ENCODE results near the gene KIF1A.

Gene KIF1A

GRCh38 chr2:240768216-240768615, 51.8 kb downstream of the KIF1A start:
- TF ChIP-seq JUND (IDR thresholded peaks at IDR 0.05; ENCODE audit: low read depth): no peak
- DNase-seq (ENCODE audit: low read depth in 1 of 2, low spot score in 1 of 2): no peak
- in situ Hi-C loops (cut with HindIII; ENCODE audit: low pct_unique_long_range_greater_than_20kb, low sequenced_read_pairs): no loop called here

GRCh38 chr2:240767341-240767740, 52.7 kb downstream of the KIF1A start:
- in situ Hi-C loops (cut with HindIII; ENCODE audit: low pct_unique_long_range_greater_than_20kb, low sequenced_read_pairs): no loop called here
- DNase-seq (ENCODE audit: low read depth in 1 of 2, low spot score in 1 of 2): no peak
- TF ChIP-seq JUND (IDR thresholded peaks at IDR 0.05; ENCODE audit: low read depth): no peak

- no peak for TF ChIP-seq JUND (IDR thresholded peaks at IDR 0.05; ENCODE audit: low read depth)
- in situ Hi-C loops (cut with HindIII; ENCODE audit: low pct_unique_long_range_greater_than_20kb, low sequenced_read_pairs): no loop called here
- DNase-seq (ENCODE audit: low read depth in 1 of 2, low spot score in 1 of 2): no peak
Observed at GRCh38 chr2:240766072-240766471, 53.9 kb downstream of the KIF1A start.

GRCh38 chr2:240765007-240765406, 55.0 kb downstream of the KIF1A start:
- in situ Hi-C loops (cut with HindIII; ENCODE audit: low pct_unique_long_range_greater_than_20kb, low sequenced_read_pairs): no loop called here
- DNase-seq (ENCODE audit: low read depth in 1 of 2, low spot score in 1 of 2): no peak
- no peak for TF ChIP-seq JUND (IDR thresholded peaks at IDR 0.05; ENCODE audit: low read depth)

GRCh38 chr2:240764605-240765004, 55.4 kb downstream of the KIF1A start:
- DNase-seq (ENCODE audit: low read depth in 1 of 2, low spot score in 1 of 2): no peak
- no peak for TF ChIP-seq JUND (IDR thresholded peaks at IDR 0.05; ENCODE audit: low read depth)
- in situ Hi-C loops (cut with HindIII; ENCODE audit: low pct_unique_long_range_greater_than_20kb, low sequenced_read_pairs): no loop called here

GRCh38 chr2:240762971-240763370, 57.0 kb downstream of the KIF1A start:
- no peak for TF ChIP-seq JUND (IDR thresholded peaks at IDR 0.05; ENCODE audit: low read depth)
- no peak for DNase-seq (ENCODE audit: low read depth in 1 of 2, low spot score in 1 of 2)

GRCh38 chr2:240762249-240762648, 57.8 kb downstream of the KIF1A start:
- DNase-seq (ENCODE audit: low read depth in 1 of 2, low spot score in 1 of 2): no peak
- no peak for TF ChIP-seq JUND (IDR thresholded peaks at IDR 0.05; ENCODE audit: low read depth)
- in situ Hi-C loops (cut with HindIII; ENCODE audit: low pct_unique_long_range_greater_than_20kb, low sequenced_read_pairs): no loop called here

More at GRCh38 chr2:240762971-240763370, 57.0 kb downstream of the KIF1A start:
- in situ Hi-C loops (cut with HindIII; ENCODE audit: low pct_unique_long_range_greater_than_20kb, low sequenced_read_pairs): no loop called here

GRCh38 chr2:240760576-240761246, 59.3 kb downstream of the KIF1A start:
- in situ Hi-C loops (cut with HindIII; ENCODE audit: low pct_unique_long_range_greater_than_20kb, low sequenced_read_pairs): no loop called here
- no peak for DNase-seq (ENCODE audit: low read depth in 1 of 2, low spot score in 1 of 2)
- TF ChIP-seq JUND (IDR thresholded peaks at IDR 0.05; ENCODE audit: low read depth): no peak

- in situ Hi-C loops (cut with HindIII; ENCODE audit: low pct_unique_long_range_greater_than_20kb, low sequenced_read_pairs): no loop called here
- TF ChIP-seq JUND (IDR thresholded peaks at IDR 0.05; ENCODE audit: low read depth): no peak
- DNase-seq (ENCODE audit: low read depth in 1 of 2, low spot score in 1 of 2): no peak
Observed at GRCh38 chr2:240760121-240760520, 59.9 kb downstream of the KIF1A start.

GRCh38 chr2:240759459-240759858, 60.6 kb downstream of the KIF1A start:
- DNase-seq (ENCODE audit: low read depth in 1 of 2, low spot score in 1 of 2): no peak
- in situ Hi-C loops (cut with HindIII; ENCODE audit: low pct_unique_long_range_greater_than_20kb, low sequenced_read_pairs): no loop called here
- no peak for TF ChIP-seq JUND (IDR thresholded peaks at IDR 0.05; ENCODE audit: low read depth)

GRCh38 chr2:240757086-240757614, 62.9 kb downstream of the KIF1A start:
- DNase-seq (ENCODE audit: low read depth in 1 of 2, low spot score in 1 of 2): no peak
- TF ChIP-seq JUND (IDR thresholded peaks at IDR 0.05; ENCODE audit: low read depth): no peak
- in situ Hi-C loops (cut with HindIII; ENCODE audit: low pct_unique_long_range_greater_than_20kb, low sequenced_read_pairs): no loop called here

- no peak for DNase-seq (ENCODE audit: low read depth in 1 of 2, low spot score in 1 of 2)
- no peak for TF ChIP-seq JUND (IDR thresholded peaks at IDR 0.05; ENCODE audit: low read depth)
- in situ Hi-C loops (cut with HindIII; ENCODE audit: low pct_unique_long_range_greater_than_20kb, low sequenced_read_pairs): no loop called here
Observed at GRCh38 chr2:240752209-240752608, 67.8 kb downstream of the KIF1A start.

- DNase-seq (ENCODE audit: low read depth in 1 of 2, low spot score in 1 of 2): no peak
- TF ChIP-seq JUND (IDR thresholded peaks at IDR 0.05; ENCODE audit: low read depth): no peak
- in situ Hi-C loops (cut with HindIII; ENCODE audit: low pct_unique_long_range_greater_than_20kb, low sequenced_read_pairs): no loop called here
Observed at GRCh38 chr2:240750409-240750808, 69.6 kb downstream of the KIF1A start.

GRCh38 chr2:240749516-240749915, 70.5 kb downstream of the KIF1A start:
- in situ Hi-C loops (cut with HindIII; ENCODE audit: low pct_unique_long_range_greater_than_20kb, low sequenced_read_pairs): no loop called here
- TF ChIP-seq JUND (IDR thresholded peaks at IDR 0.05; ENCODE audit: low read depth): no peak
- no peak for DNase-seq (ENCODE audit: low read depth in 1 of 2, low spot score in 1 of 2)

All from T47D (cell line).